GM23338 (cell line): ENCODE results near the gene B4GALNT1. TPM values are rescaled to one million over a fixed set of nuclear protein-coding genes. Genes with fewer than 3 reads are reported as not detected.

ENCODE experiments used
- ATAC-seq: fragments of 200-7000 bp; cut with Tn5 transposase; 3 replicates; pipeline ENCODE4 v1.9.1; 2020
- DNase-seq: peaks from one replicate; pipeline ENCODE4 v3.0.0-alpha.2; 2015; ENCODE audit warnings: low spot score
- H2AFZ ChIP-seq: fragments of 200-600 bp; sonication (generic); 2 replicates; pipeline ENCODE4 v1.8.0; 2016; ENCODE audit warnings: antibody characterized with exemption, mild to moderate bottlenecking, moderate library complexity
- H3F3A ChIP-seq: fragments of 200-600 bp; sonication (generic); replicated peaks from 2 replicates; pipeline ENCODE4 v1.8.0; 2017; ENCODE audit warnings: antibody characterized with exemption, mixed run types, low read depth
- H3K27ac ChIP-seq: fragments of 200-600 bp; sonication (generic); 2 replicates; pipeline ENCODE4 v1.6.1; 2016; ENCODE audit warnings: low read depth
- H3K27me3 ChIP-seq: fragments of 200-600 bp; sonication (generic); 2 replicates; pipeline ENCODE4 v1.8.0; 2016; ENCODE audit warnings: mild to moderate bottlenecking, mixed run types, moderate library complexity; ENCODE audit not compliant: insufficient read depth
- H3K36me3 ChIP-seq: fragments of 200-600 bp; sonication (generic); 2 replicates; pipeline ENCODE4 v1.8.0; 2016; ENCODE audit warnings: mild to moderate bottlenecking; ENCODE audit not compliant: insufficient read depth
- H3K4me1 ChIP-seq: fragments of 200-600 bp; sonication (generic); 2 replicates; pipeline ENCODE4 v1.8.0; 2016; ENCODE audit warnings: mild to moderate bottlenecking, moderate library complexity; ENCODE audit not compliant: insufficient read depth
- H3K4me2 ChIP-seq: fragments of 200-600 bp; sonication (generic); 2 replicates; pipeline ENCODE4 v1.7.1; 2017; ENCODE audit warnings: mixed run types
- H3K4me3 ChIP-seq: fragments of 200-600 bp; sonication (generic); 2 replicates; pipeline ENCODE4 v1.6.1; 2016; ENCODE audit warnings: mixed run types
- H3K79me2 ChIP-seq: fragments of 200-600 bp; sonication (generic); replicated peaks from 2 replicates; pipeline ENCODE4 v1.8.0; 2017; ENCODE audit warnings: mild to moderate bottlenecking; ENCODE audit not compliant: insufficient read depth
- H3K9me2 ChIP-seq: fragments of 200-600 bp; sonication (generic); 2 replicates; pipeline ENCODE4 v1.8.0; 2017; ENCODE audit not compliant: insufficient read depth
- H4K20me1 ChIP-seq: fragments of 200-600 bp; sonication (generic); replicated peaks from 2 replicates; pipeline ENCODE4 v1.8.0; 2017; ENCODE audit warnings: mild to moderate bottlenecking; ENCODE audit not compliant: insufficient read depth
- H3K27ac Mint-ChIP-seq: 2 replicates; pipeline ENCODE4 v1.8.0; 2020; ENCODE audit warnings: inconsistent platforms, mild to moderate bottlenecking, moderate library complexity, mixed read lengths
- H3K27me3 Mint-ChIP-seq: 3 replicates; pipeline ENCODE4 v1.8.0; 2022; ENCODE audit warnings: low read depth, mild to moderate bottlenecking, moderate library complexity, mixed read lengths, inconsistent platforms; ENCODE audit not compliant: insufficient read depth, poor library complexity
- H3K36me3 Mint-ChIP-seq: 3 replicates; pipeline ENCODE4 v1.8.0; 2021; ENCODE audit warnings: low read depth, mild to moderate bottlenecking, inconsistent platforms, moderate library complexity, mixed read lengths
- H3K4me1 Mint-ChIP-seq: 3 replicates; pipeline ENCODE4 v1.8.0; 2020; ENCODE audit warnings: mild to moderate bottlenecking, inconsistent platforms, mixed read lengths
- H3K4me3 Mint-ChIP-seq: 3 replicates; pipeline ENCODE4 v1.8.0; 2021; ENCODE audit warnings: moderate library complexity, mild to moderate bottlenecking, inconsistent platforms, mixed read lengths
- H3K9me3 Mint-ChIP-seq: 3 replicates; pipeline ENCODE4 v1.8.0; 2020; ENCODE audit warnings: moderate library complexity, mild to moderate bottlenecking, inconsistent platforms, mixed read lengths
- CREB1 ChIP-seq: fragments of 250-450 bp; sonication (Bioruptor Pico); IDR thresholded peaks from 2 replicates; pipeline ENCODE4 v1.5.0; 2020; ENCODE audit warnings: low read depth, mild to moderate bottlenecking, moderate library complexity
- ETS1 ChIP-seq: IDR thresholded peaks from 2 replicates; pipeline ENCODE4 v1.6.1; 2016; ENCODE audit warnings: antibody characterized with exemption
- POLR2AphosphoS5 ChIP-seq: IDR thresholded peaks from 2 replicates; pipeline ENCODE4 v1.6.1; 2016; ENCODE audit warnings: antibody characterized with exemption, low read depth
- STAT1 ChIP-seq: IDR thresholded peaks from one replicate; pipeline ENCODE4 v1.6.1; 2016; ENCODE audit warnings: antibody characterized with exemption; ENCODE audit not compliant: unreplicated experiment
- ZNF114 ChIP-seq: fragments of 250-450 bp; sonication (Bioruptor Pico); IDR thresholded peaks from 2 replicates; pipeline ENCODE4 v1.5.0; 2020; ENCODE audit warnings: mild to moderate bottlenecking, moderate library complexity
- ZNF331 ChIP-seq: fragments of 250-450 bp; sonication (Bioruptor Pico); IDR thresholded peaks from 2 replicates; pipeline ENCODE4 v1.5.0; 2020; ENCODE audit warnings: low read depth, mild to moderate bottlenecking, moderate library complexity
- ZNF462 ChIP-seq: fragments of 250-450 bp; sonication (Bioruptor Pico); IDR thresholded peaks from 2 replicates; pipeline ENCODE4 v1.5.0; 2020; ENCODE audit warnings: mild to moderate bottlenecking, moderate library complexity
- polyA plus RNA-seq: library from polyadenylated mRNA; unstranded; fragments of >200 nt; fragmentation: Nextera tagmentation; extraction: Ambion mirVana; gene quantifications from 2 replicates; pipeline ENCODE4 v1.2.1, GENCODE V29; 2016
- total RNA-seq: library from RNA; depleted of rRNA; stranded (reverse); fragments of >200 nt; shearing (Covaris generic); gene quantifications from 2 replicates; pipeline ENCODE4 v1.2.3, GENCODE V29; 2014

Gene B4GALNT1
- total and polyA plus RNA-seq, 2 experiments from 2014 or later = 1.3 to 2.4 TPM

GRCh38 chr12:57607958-57608663, 24.9 kb downstream of the B4GALNT1 start:
- peaks cover 12% of the 10 kb centered on the region for H3K79me2 ChIP-seq
- H4K20me1 ChIP-seq = no peaks in the 10 kb centered on the region; the same call in 1 of the 2 replicates
- H3K9me3 Mint-ChIP-seq = no peaks in the 10 kb centered on the region
- no peak overlapping the region for H3K27ac Mint-ChIP-seq
- H3K36me3 Mint-ChIP-seq = peaks cover 19% of the 10 kb centered on the region
- H3K27me3 ChIP-seq = peaks cover 41% of the 10 kb centered on the region
- H3K4me1 ChIP-seq = peaks cover 45% of the 10 kb centered on the region
- H3K4me2 ChIP-seq = peak overlapping the region; percentile 97; the same call in 1 of the 2 replicates
- H3K27me3 Mint-ChIP-seq = peaks cover 47% of the 10 kb centered on the region
- DNase-seq = no peak
- no peak overlapping the region; the same call in 2 of the 3 replicates for H3K4me3 Mint-ChIP-seq
- TF ChIP-seq CREB1 (CRISPR knock-in tag) (no peak), ZNF114 (CRISPR knock-in tag) (no peak), ETS1 (no peak), STAT1 (no peak), ZNF331 (CRISPR knock-in tag) (no peak)
- peaks cover 4% of the 10 kb centered on the region; the same call in 1 of the 2 replicates for H3K36me3 ChIP-seq
- peaks cover 9% of the 10 kb centered on the region; the same call in 1 of the 2 replicates for H3F3A ChIP-seq
- peaks cover 56% of the 10 kb centered on the region for H3K4me1 Mint-ChIP-seq
- no peak for ATAC-seq
- H3K4me3 ChIP-seq = no peak overlapping the region
- no peak overlapping the region for H3K27ac ChIP-seq
- H3K9me2 ChIP-seq = no peaks in the 10 kb centered on the region
- H2AFZ ChIP-seq = no peak overlapping the region

GRCh38 chr12:57606821-57607220, 26.2 kb downstream of the B4GALNT1 start:
- Histone ChIP-seq H2AFZ (no peak overlapping the region), H4K20me1 (no peaks in the 10 kb centered on the region; the same call in 1 of the 2 replicates), H3K79me2 (peaks cover 12% of the 10 kb centered on the region), H3K4me1 (peaks cover 37% of the 10 kb centered on the region), H3K27ac (no peak overlapping the region), H3K4me2 (no peak overlapping the region), H3K4me3 (no peak overlapping the region), H3K9me2 (no peaks in the 10 kb centered on the region), H3K27me3 (peaks cover 28% of the 10 kb centered on the region), H3F3A (peaks cover 9% of the 10 kb centered on the region; the same call in 1 of the 2 replicates), H3K36me3 (peaks cover 10% of the 10 kb centered on the region)
- ATAC-seq (no peak), DNase-seq (no peak)
- peaks cover 50% of the 10 kb centered on the region for H3K4me1 Mint-ChIP-seq
- H3K4me3 Mint-ChIP-seq = peak overlapping the region; percentile 16; the same call in 1 of the 3 replicates
- peaks cover 37% of the 10 kb centered on the region for H3K27me3 Mint-ChIP-seq
- TF ChIP-seq POLR2AphosphoS5 (no peak), ZNF462 (CRISPR knock-in tag) (no peak)
- H3K27ac Mint-ChIP-seq = no peak overlapping the region
- H3K9me3 Mint-ChIP-seq = no peaks in the 10 kb centered on the region
- peaks cover 26% of the 10 kb centered on the region for H3K36me3 Mint-ChIP-seq
